Retinal pigment epithelial cell (primary cell): ENCODE data around the gene LMTK2.
"Not testable (repeated sequence)": the region's sequence is repeated elsewhere in the genome, so short reads cannot be mapped to it uniquely, and the experiment has no call there.

Experiments
- DNase-seq: peaks from one replicate; pipeline ENCODE4 v3.0.0-alpha.2; 2010; ENCODE audit warnings: low read depth
- H3K4me3 ChIP-seq: 2 replicates; pipeline ENCODE4 v1.5.1; 2011; ENCODE audit warnings: mild to moderate bottlenecking, low read length, control low read depth, moderate library complexity
- CTCF ChIP-seq: conservative IDR thresholded peaks from 2 replicates; pipeline ENCODE4 v1.5.1; 2011; ENCODE audit warnings: low read depth, low read length, control low read depth, inconsistent platforms

Gene LMTK2

GRCh38 chr7:98116656-98117461 lies 10.2 kb downstream of the LMTK2 start:
- no peak overlapping the region for H3K4me3 ChIP-seq
- DNase-seq = no peak
- TF ChIP-seq CTCF = no peak

GRCh38 chr7:98119256-98119918 lies 12.7 kb downstream of the LMTK2 start:
- no peak for TF ChIP-seq CTCF
- H3K4me3 ChIP-seq = no peak overlapping the region
- DNase-seq = no peak

- DNase-seq = no peak
- TF ChIP-seq CTCF = no peak
- H3K4me3 ChIP-seq = no peak overlapping the region
Observed at GRCh38 chr7:98120559-98120958, 13.9 kb downstream of the LMTK2 start.

GRCh38 chr7:98121388-98121787 lies 14.7 kb downstream of the LMTK2 start:
- not testable (repeated sequence) for H3K4me3 ChIP-seq, DNase-seq

- DNase-seq = no peak
- no peak for TF ChIP-seq CTCF
Observed at GRCh38 chr7:98123365-98123696, 16.7 kb downstream of the LMTK2 start.

GRCh38 chr7:98125759-98126158 lies 19.1 kb downstream of the LMTK2 start:
- H3K4me3 ChIP-seq = no peak overlapping the region
- DNase-seq = no peak
- no peak for TF ChIP-seq CTCF

More at GRCh38 chr7:98123365-98123696, 16.7 kb downstream of the LMTK2 start:
- no peak overlapping the region for H3K4me3 ChIP-seq

GRCh38 chr7:98126311-98127142 lies 19.9 kb downstream of the LMTK2 start:
- no peak for DNase-seq
- H3K4me3 ChIP-seq = no peak overlapping the region
- no peak for TF ChIP-seq CTCF
